C4-2B (cell line): ENCODE results near the gene NEGR1.

Experiments used
- ZFX ChIP-seq: fragments of 450-650 bp; IDR thresholded peaks from 2 replicates; pipeline ENCODE4 v1.6.1; 2017
- TF ChIP-seq, protein P1 (sequence below): fragments of 450-650 bp; conservative IDR thresholded peaks from 2 replicates; pipeline ENCODE4 v1.5.1; 2017; ENCODE audit warnings: mild to moderate bottlenecking

DNA sequence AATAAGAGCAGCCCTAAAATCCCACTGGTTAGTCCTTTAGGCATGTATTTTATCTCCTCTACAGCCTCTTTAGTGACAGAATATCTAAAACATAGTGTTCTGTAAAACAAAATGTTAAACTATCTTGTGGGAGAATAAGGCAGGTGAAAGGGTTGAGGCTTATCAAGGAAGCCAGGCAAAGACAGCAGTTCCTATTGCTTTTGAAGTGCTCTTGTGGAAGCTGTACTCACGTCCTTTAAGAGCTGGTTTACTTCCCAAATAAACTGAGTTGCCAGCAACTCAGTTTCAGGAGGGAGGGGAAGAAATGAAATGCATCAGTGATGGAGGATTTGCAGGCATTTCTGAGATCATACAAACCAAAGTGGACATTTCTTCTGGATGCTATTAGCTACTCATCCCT lies 671.9 kb downstream of the NEGR1 start:
- TF ChIP-seq, protein P1, sequence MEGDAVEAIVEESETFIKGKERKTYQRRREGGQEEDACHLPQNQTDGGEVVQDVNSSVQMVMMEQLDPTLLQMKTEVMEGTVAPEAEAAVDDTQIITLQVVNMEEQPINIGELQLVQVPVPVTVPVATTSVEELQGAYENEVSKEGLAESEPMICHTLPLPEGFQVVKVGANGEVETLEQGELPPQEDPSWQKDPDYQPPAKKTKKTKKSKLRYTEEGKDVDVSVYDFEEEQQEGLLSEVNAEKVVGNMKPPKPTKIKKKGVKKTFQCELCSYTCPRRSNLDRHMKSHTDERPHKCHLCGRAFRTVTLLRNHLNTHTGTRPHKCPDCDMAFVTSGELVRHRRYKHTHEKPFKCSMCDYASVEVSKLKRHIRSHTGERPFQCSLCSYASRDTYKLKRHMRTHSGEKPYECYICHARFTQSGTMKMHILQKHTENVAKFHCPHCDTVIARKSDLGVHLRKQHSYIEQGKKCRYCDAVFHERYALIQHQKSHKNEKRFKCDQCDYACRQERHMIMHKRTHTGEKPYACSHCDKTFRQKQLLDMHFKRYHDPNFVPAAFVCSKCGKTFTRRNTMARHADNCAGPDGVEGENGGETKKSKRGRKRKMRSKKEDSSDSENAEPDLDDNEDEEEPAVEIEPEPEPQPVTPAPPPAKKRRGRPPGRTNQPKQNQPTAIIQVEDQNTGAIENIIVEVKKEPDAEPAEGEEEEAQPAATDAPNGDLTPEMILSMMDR = no peak
- no peak for TF ChIP-seq ZFX
